SH-SY5Y (cell line): ENCODE measurements around the gene DMPK.

Source experiments
- GATA2 ChIP-seq: IDR thresholded peaks from 2 replicates; pipeline ENCODE4 v1.6.1; 2011; ENCODE audit warnings: mild to moderate bottlenecking, low read depth, low read length
- GATA3 ChIP-seq: IDR thresholded peaks from 2 replicates; pipeline ENCODE4 v1.6.1; 2011; ENCODE audit warnings: low read depth, mild to moderate bottlenecking, low read length, moderate library complexity

DNA sequence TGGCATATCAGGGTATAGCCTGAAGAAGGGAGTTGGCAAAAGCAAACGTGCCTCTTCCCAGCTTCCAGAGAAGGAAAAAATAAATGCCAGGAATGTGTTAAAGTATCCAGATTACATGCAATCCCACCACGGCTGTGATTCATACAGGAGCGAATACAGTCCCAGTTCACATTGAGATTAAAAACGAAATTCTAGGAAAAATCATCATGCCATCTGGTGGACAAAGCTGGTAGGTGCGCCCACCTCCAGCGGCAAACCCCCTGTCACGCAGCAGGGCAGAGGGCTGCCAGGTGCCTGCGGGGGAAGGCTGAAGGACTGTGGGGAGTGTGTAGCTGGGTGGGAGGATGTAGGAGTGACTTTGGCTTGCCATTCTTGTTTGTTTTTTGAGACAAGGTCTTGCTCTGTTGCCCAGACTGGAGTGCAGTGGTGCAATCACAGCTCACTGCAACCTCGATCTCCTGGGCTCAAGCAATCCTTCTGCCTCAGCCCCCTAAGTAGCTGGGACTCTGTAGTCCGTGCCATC is 16.8 kb upstream of the DMPK start:
- TF ChIP-seq GATA2 (no peak), GATA3 (no peak)
